Stimulated activated CD8-positive, alpha-beta memory T cell treated with anti-CD3 and anti-CD28 coated beads, Interleukin-12 subunit alpha, Interleukin-12 subunit beta, amount 100 ng/mL, for 4 hours (primary cell): ENCODE data around the gene CLDN18.

ENCODE experiments used
- DNase-seq: peaks from one replicate; pipeline ENCODE4 v3.0.0-alpha.2; 2020; ENCODE audit warnings: low read depth

The CLDN18 gene

GRCh38 chr3:138025553-138025952, 15.6 kb downstream of the CLDN18 start:
- no peak for DNase-seq

GRCh38 chr3:138027821-138028220, 17.9 kb downstream of the CLDN18 start:
- DNase-seq, result no peak

- no peak for DNase-seq
Measured at GRCh38 chr3:138030734-138031280, 20.8 kb downstream of the CLDN18 start.

GRCh38 chr3:138031536-138031935, 21.6 kb downstream of the CLDN18 start:
- no peak for DNase-seq

GRCh38 chr3:138032567-138032966, 22.6 kb downstream of the CLDN18 start:
- DNase-seq, result no peak

- DNase-seq, result no peak
Measured at GRCh38 chr3:138033202-138033691, 23.3 kb downstream of the CLDN18 start.

- DNase-seq, result no peak
Measured at GRCh38 chr3:138034918-138035317, 25.0 kb downstream of the CLDN18 start.

GRCh38 chr3:138036572-138036971, 26.6 kb downstream of the CLDN18 start:
- DNase-seq, result no peak

GRCh38 chr3:138038725-138039462, 28.9 kb downstream of the CLDN18 start:
- DNase-seq, result no peak

GRCh38 chr3:138042043-138042442, 32.1 kb downstream of the CLDN18 start:
- no peak for DNase-seq

GRCh38 chr3:138043266-138044029, 33.5 kb downstream of the CLDN18 start:
- DNase-seq, result no peak

GRCh38 chr3:138046085-138046484, 36.1 kb downstream of the CLDN18 start:
- DNase-seq, result no peak

GRCh38 chr3:138046955-138047354, 37.0 kb downstream of the CLDN18 start:
- DNase-seq, result no peak

GRCh38 chr3:138047596-138048158, 37.7 kb downstream of the CLDN18 start:
- no peak for DNase-seq

- no peak for DNase-seq
Measured at GRCh38 chr3:138049157-138049919, 39.4 kb downstream of the CLDN18 start.

- no peak for DNase-seq
Measured at GRCh38 chr3:138051947-138052802, 42.2 kb downstream of the CLDN18 start.

GRCh38 chr3:138054057-138054456, 44.1 kb downstream of the CLDN18 start:
- DNase-seq, result no peak

- DNase-seq, result no peak
Measured at GRCh38 chr3:138057384-138057783, 47.4 kb downstream of the CLDN18 start.

GRCh38 chr3:138059261-138059660, 49.3 kb downstream of the CLDN18 start:
- no peak for DNase-seq

- DNase-seq, result no peak
Measured at GRCh38 chr3:138060792-138061191, 50.8 kb downstream of the CLDN18 start.

GRCh38 chr3:138062037-138062436, 52.1 kb downstream of the CLDN18 start:
- no peak for DNase-seq
